Cerebellar nuclear complex (tissue), 1 donor: ENCODE measurements around the gene WNT10A.
"Not testable (repeated sequence)": the region's sequence is repeated elsewhere in the genome, so short reads cannot be mapped to it uniquely, and the experiment has no call there.

Experiments used
- DNase-seq, 2 experiments: peaks; one replicate each; lab custom pipeline; 2025; lab: John Stamatoyannopoulos, UW

The WNT10A gene

DNA sequence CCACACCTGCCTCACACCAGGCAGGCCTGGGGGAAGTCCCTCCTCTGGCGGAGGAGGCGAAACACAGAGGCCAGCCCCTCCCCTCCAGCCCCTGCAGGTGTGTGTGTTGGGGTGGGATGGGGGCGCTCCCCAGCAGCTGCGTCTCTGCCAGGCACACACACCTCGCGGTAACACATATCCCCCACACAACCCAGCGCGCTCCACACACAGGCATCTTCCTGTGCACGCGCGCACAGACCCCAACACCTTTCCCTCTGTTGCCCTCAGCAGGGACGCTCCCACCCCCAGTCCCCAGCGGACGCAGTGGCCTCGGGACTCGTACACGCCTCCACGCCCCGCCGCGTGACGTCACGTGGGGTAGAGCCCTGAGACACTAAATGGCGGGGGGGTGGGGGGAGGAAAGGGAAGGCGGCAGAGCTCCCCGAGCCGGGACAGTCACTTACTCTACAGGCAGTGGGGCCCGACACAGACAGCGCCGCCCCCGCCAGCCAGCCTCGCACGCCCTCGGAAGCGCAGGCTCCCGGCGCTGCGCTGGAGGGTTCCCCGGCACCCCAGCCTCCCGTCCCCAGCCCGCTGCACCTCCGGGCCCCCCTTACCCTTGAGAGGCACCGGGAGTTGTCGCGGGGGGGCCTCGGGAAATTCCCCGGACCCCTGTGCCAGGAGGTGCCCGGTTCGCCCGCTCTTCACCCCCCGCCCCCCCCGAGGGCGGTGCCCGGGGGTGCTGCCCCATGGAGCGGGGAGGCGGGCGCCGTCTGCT is at the start of gene WNT10A:
Gene WNT10A (plus strand): TSS at position 751 of the 757 bp plus-strand sequence. CDS start 144 bp downstream, outside the sequence.
- DNase-seq, result no peak

DNA sequence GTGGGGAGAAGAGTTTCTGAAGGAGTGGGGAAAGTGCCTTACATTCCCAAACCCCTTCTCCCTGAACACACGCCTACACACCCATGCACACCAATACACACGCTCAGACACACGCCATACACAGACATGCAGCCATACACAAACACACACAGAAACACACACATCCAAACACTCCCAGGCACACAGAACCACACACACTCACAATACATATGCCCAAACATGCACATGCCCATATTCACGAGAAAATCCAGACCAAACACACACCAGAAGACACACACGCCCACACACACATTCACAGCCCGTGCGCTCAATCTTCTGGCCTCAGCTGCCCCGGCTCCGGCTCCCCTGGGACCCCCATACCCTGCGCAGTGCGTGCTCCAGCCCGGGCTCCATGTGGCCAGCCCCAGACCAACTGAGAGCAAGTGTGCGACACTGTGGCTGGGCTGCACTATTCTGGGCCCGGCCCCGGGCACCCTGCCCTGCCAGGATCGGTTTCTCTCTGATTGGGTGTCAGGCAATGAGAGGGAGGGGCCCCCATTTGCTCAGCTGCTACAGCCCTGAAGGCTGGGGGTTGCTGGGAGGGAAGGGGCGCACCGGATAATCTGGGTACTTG is 49.2 kb upstream of the WNT10A start, which contains the start of gene PRKAG3:
Gene PRKAG3 (minus strand): TSS at position 426 of the 613 bp plus-strand sequence.
- DNase-seq, result no peak

GRCh38 chr2:218832081-218832480 is 48.6 kb upstream of the WNT10A start:
- DNase-seq, result no peak

DNA sequence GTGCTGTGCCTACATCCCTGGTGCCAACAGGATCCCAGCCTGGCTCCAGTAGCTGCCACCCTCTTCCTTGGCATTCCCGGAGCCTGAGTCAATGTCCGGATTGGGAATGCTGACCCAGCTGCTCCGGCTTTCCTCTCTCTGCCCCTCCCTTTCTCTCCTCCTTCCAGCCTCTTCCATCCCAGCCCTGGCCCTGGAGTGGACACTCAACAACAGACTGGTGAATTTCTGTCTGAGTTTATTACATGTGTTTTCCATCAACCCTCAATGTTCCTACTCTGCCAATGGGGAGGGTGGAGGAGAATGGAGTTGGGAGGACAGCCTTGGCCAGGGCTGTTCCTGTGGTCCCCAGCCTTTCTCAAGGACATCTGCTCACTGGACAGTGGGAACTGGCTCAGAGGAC is 48.1 kb upstream of the WNT10A start:
- no peak for DNase-seq

- no peak for DNase-seq
Measured at GRCh38 chr2:218833023-218833609, 47.5 kb upstream of the WNT10A start.

- no peak for DNase-seq
Measured at GRCh38 chr2:218834685-218835084, 46.0 kb upstream of the WNT10A start.

DNA sequence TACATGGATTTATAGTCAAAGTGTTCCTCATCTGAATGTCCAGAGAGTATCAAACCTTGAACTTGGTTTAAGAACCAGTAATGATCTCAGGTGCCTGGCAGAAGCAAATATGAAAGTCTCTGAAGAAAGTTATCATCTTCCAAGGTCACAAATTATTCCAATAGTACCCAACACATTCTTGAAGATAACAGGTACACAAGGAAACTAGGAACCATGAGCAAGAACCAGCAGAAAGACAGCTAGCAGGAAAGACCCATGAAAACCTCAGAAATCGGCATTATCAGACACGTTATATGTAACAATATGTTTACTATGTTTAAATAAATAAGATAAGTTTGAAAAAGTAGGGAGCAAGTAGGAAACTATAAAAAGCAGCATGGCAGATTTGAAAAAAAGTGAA is 43.2 kb upstream of the WNT10A start:
- no peak for DNase-seq

GRCh38 chr2:218839430-218839829 is 41.2 kb upstream of the WNT10A start:
- no peak for DNase-seq

DNA sequence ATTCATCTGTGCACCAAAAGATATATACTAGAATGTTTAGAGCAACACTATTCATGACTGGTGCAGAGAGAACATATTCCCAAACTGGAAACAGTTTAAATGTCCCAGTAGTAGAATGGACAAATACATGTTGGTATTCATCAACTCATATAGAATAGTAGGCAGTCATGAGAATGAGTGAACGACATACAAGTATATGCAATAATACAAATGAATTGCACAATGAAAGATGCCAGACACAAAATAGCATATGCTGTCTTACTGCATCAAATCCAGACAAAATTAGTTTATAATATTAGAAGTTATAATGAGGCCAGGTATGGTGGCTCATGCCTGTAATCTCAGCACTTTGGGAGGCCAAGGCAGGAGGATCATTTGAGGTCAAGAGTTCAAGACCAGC is 40.8 kb upstream of the WNT10A start:
- DNase-seq, result no peak

- DNase-seq, result not testable (repeated sequence)
Measured at GRCh38 chr2:218844334-218844733, 36.3 kb upstream of the WNT10A start.

- not testable (repeated sequence) for DNase-seq
Measured at GRCh38 chr2:218846963-218847362, 33.7 kb upstream of the WNT10A start.

DNA sequence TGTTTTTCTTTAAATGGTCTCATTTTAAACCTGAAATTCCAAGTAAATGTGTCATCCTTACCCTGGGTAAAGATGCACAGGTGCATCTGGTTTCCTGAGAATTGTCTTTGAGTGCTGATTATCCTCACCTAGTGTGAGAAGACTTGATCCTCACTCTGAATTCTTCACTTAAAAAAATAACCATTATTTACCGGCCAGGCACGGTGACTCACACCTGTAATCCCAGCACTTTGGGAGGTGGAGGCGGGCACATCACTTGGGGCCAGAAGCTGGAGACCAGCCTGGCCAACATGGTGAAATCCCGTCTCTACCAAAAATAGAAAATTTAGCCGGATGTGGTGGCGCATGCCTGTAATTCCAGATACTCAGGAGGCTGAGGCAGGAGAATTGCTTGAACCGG is 30.9 kb upstream of the WNT10A start:
- DNase-seq, result no peak

DNA sequence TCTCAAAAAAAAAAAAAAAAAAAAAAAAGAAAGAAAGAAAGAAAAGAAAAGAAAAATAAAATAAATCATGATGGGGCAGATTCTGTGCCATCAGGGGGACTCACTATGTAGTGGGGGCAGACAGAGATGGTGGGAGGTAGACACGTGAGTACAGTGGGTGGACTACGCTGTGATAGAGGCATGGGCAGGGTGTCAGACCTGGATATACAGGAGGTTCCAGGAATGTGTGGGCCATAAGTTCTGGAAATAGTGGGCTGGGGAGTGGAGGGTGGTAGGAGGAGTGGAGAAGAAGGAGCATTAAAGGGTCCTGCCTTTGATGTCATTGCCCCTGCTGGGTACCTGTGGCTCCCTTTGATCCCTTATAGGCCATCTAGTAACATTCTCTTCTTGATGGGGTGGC is 29.9 kb upstream of the WNT10A start:
- DNase-seq, result no peak

DNA sequence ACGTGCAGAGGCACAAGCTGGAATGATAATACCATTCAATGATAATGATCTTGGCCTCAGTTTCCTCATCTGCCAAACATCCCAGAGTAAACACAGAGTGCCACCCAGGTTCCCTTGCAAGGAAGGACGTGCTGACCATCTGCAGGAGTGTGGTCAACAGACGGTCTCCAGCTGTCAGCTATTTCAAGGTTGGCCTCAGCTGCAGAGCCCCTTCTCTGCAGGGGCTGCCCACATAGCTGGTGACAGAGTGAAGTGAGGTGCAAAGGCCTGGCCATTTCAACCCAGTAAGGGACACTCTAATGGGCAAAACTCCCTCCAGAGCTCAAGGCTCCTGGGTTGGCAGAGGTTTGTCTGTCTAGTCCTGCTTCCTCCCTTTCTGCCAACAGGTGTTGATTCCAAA is 29.4 kb upstream of the WNT10A start:
- no peak for DNase-seq

GRCh38 chr2:218852911-218853667 is 27.6 kb upstream of the WNT10A start:
- DNase-seq, result no peak

- no peak for DNase-seq
Measured at GRCh38 chr2:218853766-218854165, 26.9 kb upstream of the WNT10A start.

DNA sequence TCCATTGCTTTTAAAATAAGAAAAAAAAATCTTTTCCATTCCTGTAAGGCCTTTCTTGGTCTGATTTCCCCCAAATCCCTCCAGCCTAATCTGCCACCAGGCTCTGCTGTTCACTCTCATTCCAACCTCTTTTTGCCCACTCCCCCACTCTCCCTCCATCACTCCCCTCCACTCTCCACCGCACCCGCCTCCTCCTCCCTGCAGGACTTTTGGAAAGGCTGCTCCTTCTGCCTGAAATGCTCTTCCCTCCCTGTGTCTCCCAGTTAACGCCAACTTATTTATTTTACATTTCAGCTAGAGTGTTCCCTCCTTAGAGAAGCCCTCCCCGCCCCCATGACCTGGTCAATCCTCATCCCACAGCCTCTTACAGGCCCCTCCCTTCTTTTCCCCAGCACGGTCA is 25.8 kb upstream of the WNT10A start:
- DNase-seq, result no peak

DNA sequence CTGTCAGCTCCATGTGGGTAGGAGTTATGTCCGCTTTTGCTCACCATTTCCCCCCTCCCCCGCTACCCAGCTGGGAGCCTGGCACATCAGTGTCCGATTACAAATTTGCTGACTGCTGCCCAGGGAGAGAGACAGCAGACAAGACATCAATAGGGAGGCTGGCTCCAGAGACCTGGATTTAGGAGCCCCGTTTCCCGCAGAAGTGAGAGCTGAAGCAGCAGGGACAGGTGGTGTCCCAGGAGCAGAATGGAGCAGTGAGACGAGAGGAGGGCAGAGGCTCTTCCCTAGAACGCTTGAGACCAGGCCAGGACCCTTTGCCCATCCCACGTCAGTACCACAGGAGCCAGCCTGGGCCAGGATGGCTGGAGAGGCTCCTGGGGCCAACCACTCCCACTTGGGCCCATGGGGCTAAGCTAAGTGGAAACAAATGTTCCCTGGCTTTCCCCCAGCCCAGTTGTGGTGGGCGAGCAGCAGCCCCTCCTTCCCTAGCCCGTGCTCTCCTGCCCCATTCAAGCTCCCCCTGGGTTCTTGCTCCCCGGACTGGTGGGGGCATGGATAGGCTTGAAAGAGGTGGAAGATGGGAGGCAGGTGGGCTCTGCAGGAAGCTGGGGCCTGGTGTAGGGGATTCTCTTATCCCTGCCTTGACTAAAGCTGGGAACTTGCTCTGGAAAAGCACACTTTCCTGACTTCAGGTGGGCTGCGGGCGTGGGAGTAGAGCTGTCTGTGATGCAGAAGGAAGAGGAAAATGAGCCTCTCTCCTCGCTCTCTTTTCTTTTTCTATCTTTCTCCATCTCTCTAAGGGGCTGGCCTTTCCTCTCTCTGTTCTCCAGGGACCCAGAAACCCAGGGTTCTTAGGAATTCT is 25.1 kb upstream of the WNT10A start:
- DNase-seq, result no peak

DNA sequence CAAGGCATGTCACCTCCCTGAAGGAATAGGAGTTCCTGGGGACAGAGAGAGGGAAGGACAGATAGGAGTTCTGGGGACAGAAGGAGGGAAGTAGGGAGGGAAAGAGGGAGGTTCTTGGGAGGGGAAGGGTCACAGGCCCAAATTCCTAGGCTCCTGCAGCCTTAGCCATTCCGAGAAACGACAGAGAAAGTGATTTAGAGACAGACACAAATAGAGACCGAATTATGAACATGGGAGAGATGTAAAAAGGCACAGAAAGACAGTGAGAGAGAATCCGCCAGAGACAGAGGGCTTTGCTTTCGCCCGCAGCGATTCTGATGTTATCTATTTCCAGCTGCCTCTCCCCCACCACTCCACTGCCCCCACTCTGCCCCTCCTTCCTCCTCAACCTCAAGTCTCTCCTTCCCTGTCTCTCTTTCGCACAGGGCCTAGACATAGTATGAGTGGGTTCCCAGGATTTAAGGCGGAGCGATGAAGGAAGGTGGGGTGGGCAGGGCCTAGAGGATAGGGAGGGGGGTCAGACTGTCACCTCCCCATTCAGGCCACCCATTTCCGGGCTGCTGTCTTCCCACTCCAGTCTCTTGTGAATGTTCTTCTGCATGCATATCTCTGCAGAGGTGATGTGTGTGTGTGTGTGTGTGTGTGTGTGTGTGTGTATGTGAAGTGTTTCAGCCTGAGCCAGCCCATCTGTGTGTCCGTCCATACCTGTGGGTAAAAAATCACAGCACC is 24.3 kb upstream of the WNT10A start:
- DNase-seq, result no peak

GRCh38 chr2:218856896-218857243 is 23.8 kb upstream of the WNT10A start:
- DNase-seq, result no peak
